ENCODE data around the gene CYP27B1.

- TF ChIP-seq CTCF (conservative IDR thresholded peaks at IDR 0.05; ENCODE audit: low read length) (0 out of 2 replicates have a peak, but pooled peaks have one; percentile 12), EZH2phosphoT487 (IDR thresholded peaks at IDR 0.05; ENCODE audit: borderline replicate concordance, low read depth, low read length) (no peak)
Measured at GRCh38 chr12:57720606-57721595, 46.0 kb downstream of the CYP27B1 start.
